Endodermal cell (in vitro differentiated cells): Measurements from ENCODE around the gene C19orf85. TPM values are rescaled to one million over a fixed set of nuclear protein-coding genes. Genes with fewer than 3 reads are reported as not detected.

ENCODE experiments used
- DNase-seq: peaks from one replicate; pipeline ENCODE4 v3.0.0-alpha.2; 2017
- H3K27ac ChIP-seq: 2 replicates; pipeline ENCODE4 v1.5.1; 2013; ENCODE audit warnings: mild to moderate bottlenecking, low read depth, low read length, moderate library complexity
- H3K27me3 ChIP-seq: 2 replicates; pipeline ENCODE4 v1.6.1; 2013; ENCODE audit warnings: mild to moderate bottlenecking, low read length, moderate library complexity; ENCODE audit not compliant: insufficient read depth, control insufficient read depth, poor library complexity, severe bottlenecking
- H3K36me3 ChIP-seq: 2 replicates; pipeline ENCODE4 v1.7.0; 2013; ENCODE audit warnings: mild to moderate bottlenecking, low read length, moderate library complexity; ENCODE audit not compliant: control insufficient read depth, insufficient read depth
- H3K4me1 ChIP-seq: one replicate; pipeline ENCODE4 v1.7.0; 2013; ENCODE audit warnings: low read length; ENCODE audit not compliant: control insufficient read depth, insufficient read depth
- H3K4me3 ChIP-seq: 2 replicates; pipeline ENCODE4 v1.5.1; 2013; ENCODE audit warnings: mild to moderate bottlenecking, low read length, moderate library complexity
- H3K9ac ChIP-seq: 2 replicates; pipeline ENCODE4 v1.6.1; 2013; ENCODE audit warnings: mild to moderate bottlenecking, low read length, moderate library complexity; ENCODE audit not compliant: poor library complexity, severe bottlenecking; ENCODE audit errors: extremely low read depth
- H3K9me3 ChIP-seq: 2 replicates; pipeline ENCODE4 v1.6.1; 2013; ENCODE audit warnings: mild to moderate bottlenecking, low read length, moderate library complexity; ENCODE audit not compliant: control insufficient read depth
- H3K27ac Mint-ChIP-seq: 2 replicates; pipeline ENCODE4 v1.8.0; 2020; ENCODE audit warnings: mixed read lengths
- H3K27me3 Mint-ChIP-seq: 2 replicates; pipeline ENCODE4 v1.8.0; 2021; ENCODE audit warnings: mild to moderate bottlenecking, mixed read lengths; ENCODE audit not compliant: insufficient read depth
- H3K36me3 Mint-ChIP-seq: 2 replicates; pipeline ENCODE4 v1.8.0; 2020; ENCODE audit warnings: low read depth, mixed read lengths
- H3K4me1 Mint-ChIP-seq: 2 replicates; pipeline ENCODE4 v1.8.0; 2020; ENCODE audit warnings: mixed read lengths
- H3K4me3 Mint-ChIP-seq: 2 replicates; pipeline ENCODE4 v1.8.0; 2020; ENCODE audit warnings: mild to moderate bottlenecking, moderate library complexity, mixed read lengths
- H3K9me3 Mint-ChIP-seq: 2 replicates; pipeline ENCODE4 v1.8.0; 2020; ENCODE audit warnings: mild to moderate bottlenecking, mixed read lengths
- WGBS, 2 experiments: methylation state at CpG; one replicate each; pipeline versions ENCODE4 v1.1.5 to v1.1.7; 2013; ENCODE audit warnings: missing lambda C conversion rate in 2 of 2, mixed read lengths in 1 of 2; ENCODE audit not compliant: insufficient coverage in 1 of 2, insufficient read length in 1 of 2; 5-methylcytosine and 5-hydroxymethylcytosine counted together
- total RNA-seq, 2 donors: library from RNA; stranded (reverse); fragmentation: NEBNext Ultra II Directional in 1 of 2; extraction: Animal tissue kit (Norgen Biotek cat#: 25700) in 1 of 2; gene quantifications; 2 replicates in 1 of 2; 3 replicates in 1 of 2; pipeline ENCODE4 v1.2.1, GENCODE V29; 2021
- TF ChIP-seq, protein P1 (sequence below): fragments of 200-600 bp; sonication (generic); conservative IDR thresholded peaks from 2 replicates; pipeline ENCODE4 v1.5.0; 2021; ENCODE audit warnings: antibody characterized with exemption, mild to moderate bottlenecking

The C19orf85 gene
- total RNA-seq, 2 donors from 2014 or later: 0.62 to 2.3 TPM

GRCh38 chr19:55482156-55482961 lies 17.8 kb upstream of the C19orf85 start:
- Mint-ChIP-seq H3K36me3 (peaks cover 7% of the 10 kb centered on the region), H3K27ac (no peak overlapping the region), H3K9me3 (no peaks in the 10 kb centered on the region), H3K27me3 (no peaks in the 10 kb centered on the region), H3K4me1 (peaks cover 16% of the 10 kb centered on the region), H3K4me3 (no peak overlapping the region)
- H3K27ac ChIP-seq: no peak overlapping the region
- no peak overlapping the region for H3K4me3 ChIP-seq
- DNase-seq: peak; percentile 51
- TF ChIP-seq, protein P1, sequence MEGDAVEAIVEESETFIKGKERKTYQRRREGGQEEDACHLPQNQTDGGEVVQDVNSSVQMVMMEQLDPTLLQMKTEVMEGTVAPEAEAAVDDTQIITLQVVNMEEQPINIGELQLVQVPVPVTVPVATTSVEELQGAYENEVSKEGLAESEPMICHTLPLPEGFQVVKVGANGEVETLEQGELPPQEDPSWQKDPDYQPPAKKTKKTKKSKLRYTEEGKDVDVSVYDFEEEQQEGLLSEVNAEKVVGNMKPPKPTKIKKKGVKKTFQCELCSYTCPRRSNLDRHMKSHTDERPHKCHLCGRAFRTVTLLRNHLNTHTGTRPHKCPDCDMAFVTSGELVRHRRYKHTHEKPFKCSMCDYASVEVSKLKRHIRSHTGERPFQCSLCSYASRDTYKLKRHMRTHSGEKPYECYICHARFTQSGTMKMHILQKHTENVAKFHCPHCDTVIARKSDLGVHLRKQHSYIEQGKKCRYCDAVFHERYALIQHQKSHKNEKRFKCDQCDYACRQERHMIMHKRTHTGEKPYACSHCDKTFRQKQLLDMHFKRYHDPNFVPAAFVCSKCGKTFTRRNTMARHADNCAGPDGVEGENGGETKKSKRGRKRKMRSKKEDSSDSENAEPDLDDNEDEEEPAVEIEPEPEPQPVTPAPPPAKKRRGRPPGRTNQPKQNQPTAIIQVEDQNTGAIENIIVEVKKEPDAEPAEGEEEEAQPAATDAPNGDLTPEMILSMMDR: no peak
- no peaks in the 10 kb centered on the region for H3K9me3 ChIP-seq
- WGBS, 2 experiments: 96 to 98% methylated on average over 36 to 83 of the region's 83 CpGs
- peaks cover 5% of the 10 kb centered on the region for H3K36me3 ChIP-seq
- no peak overlapping the region for H3K9ac ChIP-seq
- peaks cover 10% of the 10 kb centered on the region for H3K4me1 ChIP-seq
- H3K27me3 ChIP-seq: no peaks in the 10 kb centered on the region

GRCh38 chr19:55481794-55482155 lies 17.2 kb upstream of the C19orf85 start:
- Mint-ChIP-seq H3K9me3 (no peaks in the 10 kb centered on the region), H3K27ac (no peak overlapping the region), H3K4me3 (no peak overlapping the region), H3K4me1 (peaks cover 13% of the 10 kb centered on the region), H3K27me3 (no peaks in the 10 kb centered on the region), H3K36me3 (peaks cover 7% of the 10 kb centered on the region)
- H3K4me3 ChIP-seq: no peak overlapping the region
- peaks cover 4% of the 10 kb centered on the region for H3K4me1 ChIP-seq
- no peak overlapping the region for H3K27ac ChIP-seq
- no peak overlapping the region for H3K9ac ChIP-seq
- H3K27me3 ChIP-seq: no peaks in the 10 kb centered on the region
- peak; percentile 79 for DNase-seq
- H3K9me3 ChIP-seq: no peaks in the 10 kb centered on the region
- H3K36me3 ChIP-seq: peaks cover 5% of the 10 kb centered on the region
- 88 to 94% methylated on average over 7 to 35 of the region's 40 CpGs for WGBS, 2 experiments
- TF ChIP-seq, protein P1: no peak

- H3K4me1 Mint-ChIP-seq: peaks cover 12% of the 10 kb centered on the region
- Histone ChIP-seq H3K27me3 (no peaks in the 10 kb centered on the region), H3K27ac (no peak overlapping the region), H3K9me3 (no peaks in the 10 kb centered on the region), H3K9ac (no peak overlapping the region), H3K4me3 (no peak overlapping the region), H3K36me3 (peaks cover 5% of the 10 kb centered on the region), H3K4me1 (no peaks in the 10 kb centered on the region)
- TF ChIP-seq, protein P1: no peak
- no peaks in the 10 kb centered on the region for H3K9me3 Mint-ChIP-seq
- H3K36me3 Mint-ChIP-seq: peaks cover 7% of the 10 kb centered on the region
- no peak overlapping the region for H3K27ac Mint-ChIP-seq
- whole genome bisulfite sequencing, 2 experiments: 93 to 96% methylated on average over 20 to 51 of the region's 52 CpGs
- no peak overlapping the region for H3K4me3 Mint-ChIP-seq
- H3K27me3 Mint-ChIP-seq: no peaks in the 10 kb centered on the region
- no peak for DNase-seq
Observed at GRCh38 chr19:55481148-55481793, 16.7 kb upstream of the C19orf85 start.
